ENCODE measurements around the gene ACOXL. TPM values are rescaled to one million over a fixed set of nuclear protein-coding genes. Genes with fewer than 3 reads are reported as not detected.

ACOXL gene
- total RNA-seq, 2 experiments from 2014 or later: 0.14 to 0.56 TPM

DNA sequence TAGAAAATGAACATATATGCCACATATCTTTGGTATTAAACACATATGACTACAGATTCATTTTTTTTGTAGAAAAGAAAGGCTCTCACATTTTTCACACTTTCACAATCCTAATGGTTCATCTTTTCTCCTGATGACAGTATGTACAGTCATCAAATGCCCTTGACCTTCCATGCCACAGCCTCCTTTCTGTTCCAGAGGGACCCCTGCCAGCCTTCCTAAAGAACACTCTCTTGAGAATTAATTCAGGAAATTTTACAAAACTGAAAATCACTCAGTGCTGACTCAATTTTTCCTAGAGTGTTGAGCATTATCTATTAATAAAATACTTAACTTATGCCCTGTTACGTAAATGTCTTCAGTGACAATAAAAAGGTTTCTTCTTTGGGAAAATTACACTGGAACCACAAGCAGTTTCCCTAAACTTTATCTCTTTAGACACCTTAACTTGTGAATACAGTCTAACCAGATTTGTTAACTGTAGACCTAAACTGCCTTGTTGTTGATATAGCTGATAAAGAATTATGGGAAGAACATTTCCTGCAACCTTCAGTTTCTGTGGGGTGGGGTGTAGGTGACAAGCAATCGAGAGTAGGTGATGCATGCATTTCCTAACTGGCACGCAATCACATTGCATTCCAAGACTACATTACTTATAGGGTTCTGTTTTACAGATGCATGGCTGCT, 15.3 kb upstream of the ACOXL start:
- intact Hi-C loops (cut with micrococcal nuclease): no loop called here
- DNase-seq (no peak), ATAC-seq (no peak)
- H3K4me3 Mint-ChIP-seq: no peak overlapping the region
- POLR2A ChIA-PET: no interaction called here
- no peaks in the 10 kb centered on the region for H3K36me3 Mint-ChIP-seq (ENCODE audit: low read depth)
- H3K27me3 Mint-ChIP-seq: peaks cover 25% of the 10 kb centered on the region
- no peaks in the 10 kb centered on the region for H3K4me1 Mint-ChIP-seq (ENCODE audit: low read depth)
- CTCF ChIA-PET: no interaction called here
- TF ChIP-seq, protein P1, sequence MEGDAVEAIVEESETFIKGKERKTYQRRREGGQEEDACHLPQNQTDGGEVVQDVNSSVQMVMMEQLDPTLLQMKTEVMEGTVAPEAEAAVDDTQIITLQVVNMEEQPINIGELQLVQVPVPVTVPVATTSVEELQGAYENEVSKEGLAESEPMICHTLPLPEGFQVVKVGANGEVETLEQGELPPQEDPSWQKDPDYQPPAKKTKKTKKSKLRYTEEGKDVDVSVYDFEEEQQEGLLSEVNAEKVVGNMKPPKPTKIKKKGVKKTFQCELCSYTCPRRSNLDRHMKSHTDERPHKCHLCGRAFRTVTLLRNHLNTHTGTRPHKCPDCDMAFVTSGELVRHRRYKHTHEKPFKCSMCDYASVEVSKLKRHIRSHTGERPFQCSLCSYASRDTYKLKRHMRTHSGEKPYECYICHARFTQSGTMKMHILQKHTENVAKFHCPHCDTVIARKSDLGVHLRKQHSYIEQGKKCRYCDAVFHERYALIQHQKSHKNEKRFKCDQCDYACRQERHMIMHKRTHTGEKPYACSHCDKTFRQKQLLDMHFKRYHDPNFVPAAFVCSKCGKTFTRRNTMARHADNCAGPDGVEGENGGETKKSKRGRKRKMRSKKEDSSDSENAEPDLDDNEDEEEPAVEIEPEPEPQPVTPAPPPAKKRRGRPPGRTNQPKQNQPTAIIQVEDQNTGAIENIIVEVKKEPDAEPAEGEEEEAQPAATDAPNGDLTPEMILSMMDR (IDR thresholded peaks at IDR 0.05): no peak
- no peak overlapping the region for H3K27ac Mint-ChIP-seq
- H3K9me3 Mint-ChIP-seq: no peaks in the 10 kb centered on the region

DNA sequence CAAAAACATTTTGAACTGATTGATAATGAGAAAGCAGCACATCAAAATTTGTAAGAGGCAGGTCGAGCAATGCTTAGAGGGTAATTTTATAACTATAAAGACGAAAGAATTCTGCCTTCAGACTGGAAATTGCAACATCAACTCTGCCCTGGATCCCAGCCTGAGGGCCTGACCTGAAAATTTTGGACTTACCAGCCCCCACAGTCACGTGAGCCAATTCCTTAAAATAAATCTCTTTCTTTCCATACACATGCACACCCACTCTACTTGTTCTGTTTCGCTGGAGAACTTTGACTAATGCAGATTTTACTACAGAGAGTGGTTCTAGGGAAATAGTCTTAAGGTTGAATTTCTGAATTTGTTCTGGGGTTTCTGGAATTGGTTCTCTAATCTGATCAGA, 14.6 kb upstream of the ACOXL start:
- no peak overlapping the region for H3K27ac Mint-ChIP-seq
- POLR2A ChIA-PET: no interaction called here
- H3K4me3 Mint-ChIP-seq: no peak overlapping the region
- TF ChIP-seq, protein P1 (IDR thresholded peaks at IDR 0.05): no peak
- no peaks in the 10 kb centered on the region for H3K4me1 Mint-ChIP-seq (ENCODE audit: low read depth)
- ATAC-seq: no peak
- no peaks in the 10 kb centered on the region for H3K36me3 Mint-ChIP-seq (ENCODE audit: low read depth)
- CTCF ChIA-PET: no interaction called here
- DNase-seq: no peak
- no peaks in the 10 kb centered on the region for H3K9me3 Mint-ChIP-seq
- peaks cover 22% of the 10 kb centered on the region for H3K27me3 Mint-ChIP-seq
- intact Hi-C loops (cut with micrococcal nuclease): no loop called here

DNA sequence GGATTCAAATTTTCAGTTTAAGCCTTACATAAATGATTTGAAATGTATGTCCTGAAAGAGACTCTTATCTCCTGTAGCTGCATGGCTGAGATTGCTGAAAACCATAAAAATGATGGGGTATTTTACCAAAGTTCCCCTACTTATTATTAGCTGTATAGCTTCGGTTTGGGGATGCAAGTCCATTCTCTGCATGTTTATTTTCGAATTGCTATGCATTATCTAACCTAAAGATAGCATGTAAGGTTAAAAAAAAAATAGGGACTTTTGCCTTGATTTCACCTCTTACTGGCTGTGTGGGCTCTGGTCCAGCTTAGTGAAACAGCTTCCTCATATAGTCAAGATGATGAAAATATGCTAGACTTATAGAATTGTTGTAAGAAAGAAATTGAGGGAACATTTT, 14.0 kb upstream of the ACOXL start:
- H3K9me3 Mint-ChIP-seq: no peaks in the 10 kb centered on the region
- intact Hi-C loops (cut with micrococcal nuclease): no loop called here
- H3K4me1 Mint-ChIP-seq (ENCODE audit: low read depth): no peaks in the 10 kb centered on the region
- ATAC-seq: no peak
- TF ChIP-seq, protein P1 (IDR thresholded peaks at IDR 0.05): no peak
- POLR2A ChIA-PET: no interaction called here
- H3K4me3 Mint-ChIP-seq: no peak overlapping the region
- CTCF ChIA-PET: interaction anchor here (1.1 kb wide), 1 partner anchor 37 kb away, joined by 5 read pairs; no protein-coding TSS in a partner anchor
- H3K27ac Mint-ChIP-seq: no peak overlapping the region
- no peaks in the 10 kb centered on the region for H3K36me3 Mint-ChIP-seq (ENCODE audit: low read depth)
- peaks cover 23% of the 10 kb centered on the region for H3K27me3 Mint-ChIP-seq
- DNase-seq: no peak

DNA sequence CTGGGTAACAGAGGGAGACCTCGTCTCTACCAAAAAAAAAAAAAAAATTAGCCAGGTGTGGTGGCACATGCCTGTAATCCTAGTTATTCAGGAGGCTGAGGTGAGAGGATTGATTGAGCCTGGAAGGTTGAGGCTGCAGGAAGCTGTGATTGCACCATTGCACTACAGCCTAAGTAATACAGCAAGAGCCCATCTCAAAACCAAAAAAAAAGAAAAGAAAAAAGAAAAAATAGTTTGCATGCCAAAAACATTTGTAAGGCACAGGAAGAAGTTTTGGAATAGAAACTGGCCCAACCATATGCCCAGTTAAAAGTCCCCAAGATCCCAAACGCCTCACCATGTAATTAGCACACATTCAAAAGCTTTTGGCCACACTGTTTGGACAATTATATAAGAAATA, 13.4 kb upstream of the ACOXL start:
- TF ChIP-seq, protein P1 (IDR thresholded peaks at IDR 0.05): no peak
- peaks cover 27% of the 10 kb centered on the region for H3K27me3 Mint-ChIP-seq
- H3K9me3 Mint-ChIP-seq: no peaks in the 10 kb centered on the region
- intact Hi-C loops (cut with micrococcal nuclease): no loop called here
- DNase-seq (no peak), ATAC-seq (no peak)
- ChIA-PET POLR2A (interaction anchor here (0.9 to 1.2 kb wide), 2 partner anchors 12 to 38 kb away, joined by 3 read pairs; no protein-coding TSS in a partner anchor), CTCF (interaction anchor here (1.1 kb wide), 1 partner anchor 36 kb away, joined by 5 read pairs; no protein-coding TSS in a partner anchor)
- no peaks in the 10 kb centered on the region for H3K36me3 Mint-ChIP-seq (ENCODE audit: low read depth)
- H3K27ac Mint-ChIP-seq: no peak overlapping the region
- H3K4me1 Mint-ChIP-seq (ENCODE audit: low read depth): peaks cover 4% of the 10 kb centered on the region
- no peak overlapping the region for H3K4me3 Mint-ChIP-seq

DNA sequence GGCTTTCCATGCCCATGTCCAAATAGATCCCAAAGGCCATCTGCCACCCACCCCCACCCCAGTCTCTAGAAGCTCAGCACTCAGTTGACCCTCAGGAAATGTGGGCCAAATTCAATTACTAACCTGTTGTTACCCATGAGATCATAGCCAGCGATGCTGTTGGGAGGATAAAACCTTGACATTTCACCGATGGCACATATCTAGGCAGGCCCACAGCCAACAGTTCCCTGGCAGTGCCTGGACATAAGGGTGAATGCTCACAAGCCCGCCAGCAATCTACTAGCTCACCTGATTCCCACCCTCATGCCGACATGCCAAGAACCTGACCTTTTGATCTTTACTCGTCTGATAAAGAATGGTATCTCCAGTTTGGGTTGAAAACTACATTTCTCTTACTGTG, 11.8 kb upstream of the ACOXL start:
- TF ChIP-seq, protein P1 (IDR thresholded peaks at IDR 0.05): no peak
- POLR2A ChIA-PET: no interaction called here
- no peak for ATAC-seq
- Mint-ChIP-seq H3K4me3 (no peak overlapping the region), H3K36me3 (ENCODE audit: low read depth) (no peaks in the 10 kb centered on the region), H3K9me3 (no peaks in the 10 kb centered on the region), H3K27me3 (peaks cover 26% of the 10 kb centered on the region), H3K27ac (no peak overlapping the region), H3K4me1 (ENCODE audit: low read depth) (peaks cover 5% of the 10 kb centered on the region)
- DNase-seq: no peak
- intact Hi-C loops (cut with micrococcal nuclease): no loop called here
- CTCF ChIA-PET: no interaction called here

Measured in activated CD8-positive, alpha-beta T cell treated with anti-CD3 and anti-CD28 coated beads for 36 hours (primary cell).